HepG2 (cell line): ENCODE measurements around the gene IDUA. TPM values are rescaled to one million over a fixed set of nuclear protein-coding genes. Genes with fewer than 3 reads are reported as not detected.

Source experiments
- ARNTL ChIP-seq: sonication (generic); formaldehyde crosslinking; IDR thresholded peaks from 2 replicates; pipeline ENCODE4 v1.4.0; 2020; ENCODE audit warnings: mild to moderate bottlenecking, missing genetic modification reagents
- EHMT2 ChIP-seq: fragments of 200-600 bp; sonication (generic); IDR thresholded peaks from 2 replicates; pipeline ENCODE4 v1.7.0; 2017; ENCODE audit warnings: antibody characterized with exemption, low read depth, low read length, borderline replicate concordance
- GPBP1L1 ChIP-seq: sonication (generic); formaldehyde crosslinking; IDR thresholded peaks from 2 replicates; pipeline ENCODE4 v1.5.0; 2020; ENCODE audit warnings: mild to moderate bottlenecking, missing genetic modification reagents
- IRF9 ChIP-seq: sonication (generic); formaldehyde crosslinking; IDR thresholded peaks from 2 replicates; pipeline ENCODE4 v1.8.0; 2022; ENCODE audit warnings: missing genetic modification reagents, mild to moderate bottlenecking, borderline replicate concordance
- MTF2 ChIP-seq: sonication (generic); formaldehyde crosslinking; IDR thresholded peaks from 2 replicates; pipeline ENCODE4 v1.5.0; 2020; ENCODE audit warnings: missing genetic modification reagents, borderline replicate concordance
- NR2C2 ChIP-seq: sonication (generic); formaldehyde crosslinking; IDR thresholded peaks from 2 replicates; pipeline ENCODE4 v1.4.0; 2020; ENCODE audit warnings: missing genetic modification reagents, mild to moderate bottlenecking, moderate library complexity, borderline replicate concordance
- REST ChIP-seq, 2 experiments: IDR thresholded peaks; 2 replicates each; pipeline ENCODE4 v1.6.1; 2011 to 2012; ENCODE audit warnings: low read length in 2 of 2, borderline replicate concordance in 1 of 2, low read depth in 1 of 2, mild to moderate bottlenecking in 1 of 2, moderate library complexity in 1 of 2
- RFX3 ChIP-seq: IDR thresholded peaks from 2 replicates; pipeline ENCODE4 v1.6.1; 2016; ENCODE audit warnings: missing biosample characterization, missing genetic modification reagents
- SOX6 ChIP-seq, 2 experiments: fragments of 450-650 bp in 1 of 2; sonication (generic) in 1 of 2; formaldehyde crosslinking in 1 of 2; IDR thresholded peaks; 2 replicates each; pipeline versions ENCODE4 v1.4.0 to v1.6.1; 2017 to 2020; ENCODE audit warnings: antibody characterized with exemption in 1 of 2, mild to moderate bottlenecking in 1 of 2, missing genetic modification reagents in 1 of 2
- SRSF4 ChIP-seq: fragments of 200-400 bp; formaldehyde crosslinking; IDR thresholded peaks from one replicate; pipeline ENCODE4 v1.6.1; 2018; ENCODE audit warnings: mild to moderate bottlenecking, low read depth, low read length, moderate library complexity; ENCODE audit not compliant: poor library complexity, severe bottlenecking
- THAP8 ChIP-seq: sonication (generic); formaldehyde crosslinking; IDR thresholded peaks from 2 replicates; pipeline ENCODE4 v1.5.1; 2020; ENCODE audit warnings: missing genetic modification reagents, mild to moderate bottlenecking, borderline replicate concordance
- ZNF263 ChIP-seq: sonication (generic); formaldehyde crosslinking; IDR thresholded peaks from 2 replicates; pipeline ENCODE4 v1.4.0; 2020; ENCODE audit warnings: missing genetic modification reagents
- ZNF446 ChIP-seq: sonication (generic); formaldehyde crosslinking; IDR thresholded peaks from 2 replicates; pipeline ENCODE4 v1.5.0; 2020; ENCODE audit warnings: mild to moderate bottlenecking, missing genetic modification reagents
- ZNF460 ChIP-seq: sonication (generic); formaldehyde crosslinking; IDR thresholded peaks from 2 replicates; pipeline ENCODE4 v1.5.1; 2020; ENCODE audit warnings: missing genetic modification reagents, mild to moderate bottlenecking, borderline replicate concordance
- ZNF510 ChIP-seq: sonication (generic); formaldehyde crosslinking; IDR thresholded peaks from 2 replicates; pipeline ENCODE4 v1.4.0; 2020; ENCODE audit warnings: low read depth, mild to moderate bottlenecking, missing genetic modification reagents
- ZNF687 ChIP-seq: sonication (generic); formaldehyde crosslinking; IDR thresholded peaks from 2 replicates; pipeline ENCODE4 v1.5.1; 2020; ENCODE audit warnings: mild to moderate bottlenecking, missing genetic modification reagents, moderate library complexity
- ZNF709 ChIP-seq: sonication (generic); formaldehyde crosslinking; IDR thresholded peaks from 2 replicates; pipeline ENCODE4 v1.5.0; 2020; ENCODE audit warnings: mild to moderate bottlenecking, missing genetic modification reagents
- polyA plus RNA-seq, 8 experiments: library from polyadenylated mRNA; depleted of rRNA in 3 of 8; stranded (reverse) in 7 of 8; unstranded in 1 of 8; fragments of >200 nt; fragmentation: Illumina TruSeq in 4 of 8; extraction: Trizol in 4 of 8; gene quantifications; 2 replicates each; pipeline versions ENCODE4 v1.2.1 to v1.2.3, GENCODE V29; 2011 to 2016; ENCODE audit warnings: low read depth in 4 of 8, missing spikeins in 1 of 8, mixed read lengths in 1 of 8; ENCODE audit not compliant: insufficient read depth in 1 of 8
- total RNA-seq, 5 experiments: library from RNA; depleted of rRNA; stranded (reverse); fragments of >200 nt; fragmentation: Illumina TruSeq; extraction: Trizol; gene quantifications; 2 replicates each; pipeline ENCODE4 v1.2.3, GENCODE V29; 2016; ENCODE audit warnings: low read depth in 1 of 5

IDUA gene
- total and polyA plus RNA-seq, 2 of the 13 experiments (the other 11 are each of a cell fraction or from before 2014, with no cell fraction given), result 0.77 to 1.0 TPM

GRCh38 chr4:1010395-1011021 lies 23.7 kb downstream of the IDUA start (continued):
- TF ChIP-seq MTF2 (CRISPR knock-in tag) (no peak), ZNF460 (CRISPR knock-in tag) (no peak), SRSF4 (no peak), NR2C2 (CRISPR knock-in tag) (no peak), RFX3 (CRISPR knock-in tag) (no peak), ARNTL (0 out of 2 replicates have a peak, but pooled peaks have one; percentile 1), THAP8 (CRISPR knock-in tag) (no peak), EHMT2 (no peak), ZNF510 (CRISPR knock-in tag) (no peak), ZNF446 (CRISPR knock-in tag) (peak; percentile 24; the same call in 1 of the 2 replicates), IRF9 (CRISPR knock-in tag) (peak; percentile 39; the same call in 1 of the 2 replicates), GPBP1L1 (CRISPR knock-in tag) (no peak), ZNF687 (CRISPR knock-in tag) (peak; percentile 85), SOX6 (IDR thresholded peaks at IDR 0.05) (no peak), SOX6 (CRISPR knock-in tag; IDR thresholded peaks at IDR 0.05) (no peak), ZNF709 (CRISPR knock-in tag) (no peak), REST (IDR thresholded peaks at IDR 0.05; ENCODE audit: borderline replicate concordance in 1 of 2, low read depth in 1 of 2, low read length in 2 of 2) (no peak), ZNF263 (CRISPR knock-in tag) (peak; percentile 28; the same call in 1 of the 2 replicates)
